NCI-H128 (cell line): ENCODE measurements around the gene ZBTB40.

Experiments used
- DNase-seq: peaks from one replicate; lab custom pipeline; 2025; ENCODE audit not compliant: unreplicated experiment; lab: John Stamatoyannopoulos, UW

ZBTB40 gene

GRCh38 chr1:22527555-22528296, 76.1 kb downstream of the ZBTB40 start:
- no peak for DNase-seq

GRCh38 chr1:22528451-22528850, 76.8 kb downstream of the ZBTB40 start:
- DNase-seq = no peak

GRCh38 chr1:22529901-22530621, 78.4 kb downstream of the ZBTB40 start:
- no peak for DNase-seq

GRCh38 chr1:22530715-22531114, 79.1 kb downstream of the ZBTB40 start:
- no peak for DNase-seq

- no peak for DNase-seq
These were observed 79.6 kb downstream of the ZBTB40 start for GRCh38 chr1:22531251-22531650.

GRCh38 chr1:22533244-22533895, 81.7 kb downstream of the ZBTB40 start:
- DNase-seq = no peak

GRCh38 chr1:22534951-22535350, 83.3 kb downstream of the ZBTB40 start:
- no peak for DNase-seq

GRCh38 chr1:22535399-22535798, 83.7 kb downstream of the ZBTB40 start:
- no peak for DNase-seq

- DNase-seq = no peak
These were observed 84.9 kb downstream of the ZBTB40 start for GRCh38 chr1:22536506-22536905.

GRCh38 chr1:22537441-22538139, 85.9 kb downstream of the ZBTB40 start:
- no peak for DNase-seq

- no peak for DNase-seq
These were observed 88.0 kb downstream of the ZBTB40 start for GRCh38 chr1:22539510-22540118.

GRCh38 chr1:22540337-22540736, 88.7 kb downstream of the ZBTB40 start:
- DNase-seq = no peak

GRCh38 chr1:22542886-22543285, 91.2 kb downstream of the ZBTB40 start:
- DNase-seq = no peak

- no peak for DNase-seq
These were observed 92.0 kb downstream of the ZBTB40 start for GRCh38 chr1:22543679-22544078.

- no peak for DNase-seq
These were observed 93.0 kb downstream of the ZBTB40 start for GRCh38 chr1:22544606-22545005.

GRCh38 chr1:22545141-22545540, 93.5 kb downstream of the ZBTB40 start:
- DNase-seq = no peak

GRCh38 chr1:22547186-22547817, 95.7 kb downstream of the ZBTB40 start:
- DNase-seq = no peak

- DNase-seq = no peak
These were observed 96.3 kb downstream of the ZBTB40 start for GRCh38 chr1:22547818-22548462.

- no peak for DNase-seq
These were observed 98.4 kb downstream of the ZBTB40 start for GRCh38 chr1:22550021-22550420.

- DNase-seq = no peak
These were observed 99.9 kb downstream of the ZBTB40 start for GRCh38 chr1:22551591-22551990.
